Muscle layer of duodenum (tissue), 2 donors: ENCODE results near the gene MYL4.
A peak's percentile ranks its signal among the peaks of the same experiment; 100 is the strongest.
"Not testable (repeated sequence)": the region's sequence is repeated elsewhere in the genome, so short reads cannot be mapped to it uniquely, and the experiment has no call there.

Source experiments
- H3K27ac ChIP-seq: one replicate; pipeline ENCODE4 v1.7.0; 2013; ENCODE audit warnings: mild to moderate bottlenecking, low read length
- H3K27me3 ChIP-seq: one replicate; pipeline ENCODE4 v1.7.0; 2013; ENCODE audit warnings: low read depth, mild to moderate bottlenecking, control low read depth, low read length
- H3K36me3 ChIP-seq, 2 donors: one replicate each; pipeline ENCODE4 v1.7.0; 2013; ENCODE audit warnings: low read length in 2 of 2, control low read depth in 1 of 2, mild to moderate bottlenecking in 1 of 2; ENCODE audit not compliant: insufficient read depth in 2 of 2, control insufficient read depth in 1 of 2
- H3K4me1 ChIP-seq, 2 donors: one replicate each; pipeline ENCODE4 v1.7.0; 2013; ENCODE audit warnings: low read length in 2 of 2, mild to moderate bottlenecking in 2 of 2, control low read depth in 1 of 2, moderate library complexity in 1 of 2; ENCODE audit not compliant: insufficient read depth in 2 of 2, control insufficient read depth in 1 of 2
- H3K4me3 ChIP-seq, 2 donors: one replicate each; pipeline ENCODE4 v1.7.0; 2013; ENCODE audit warnings: low read length in 2 of 2, low read depth in 1 of 2, mild to moderate bottlenecking in 1 of 2
- H3K9me3 ChIP-seq, 2 donors: one replicate each; pipeline ENCODE4 v1.7.0; 2013; ENCODE audit warnings: low read length in 2 of 2, control low read depth in 1 of 2, mild to moderate bottlenecking in 1 of 2; ENCODE audit not compliant: control insufficient read depth in 1 of 2
- donor health status: healthy.

The MYL4 gene

GRCh38 chr17:47179141-47179540, 30.0 kb upstream of the MYL4 start:
- H3K27ac ChIP-seq = no peak overlapping the region

GRCh38 chr17:47180337-47180736, 28.8 kb upstream of the MYL4 start:
- Histone ChIP-seq H3K27ac (no peak overlapping the region), H3K27me3 (no peaks in the 10 kb centered on the region), H3K4me1 (peaks cover 0 to 30% of the 10 kb centered on the region in 2 donors), H3K36me3 (peaks cover 6 to 7% of the 10 kb centered on the region in 2 donors), H3K4me3 (no peak overlapping the region), H3K9me3 (no peaks in the 10 kb centered on the region)

More at GRCh38 chr17:47179141-47179540, 30.0 kb upstream of the MYL4 start:
- peaks cover 0 to 24% of the 10 kb centered on the region in 2 donors for H3K4me1 ChIP-seq
- H3K4me3 ChIP-seq = no peak overlapping the region
- H3K36me3 ChIP-seq = peaks cover 12 to 13% of the 10 kb centered on the region in 2 donors
- H3K27me3 ChIP-seq = no peaks in the 10 kb centered on the region
- H3K9me3 ChIP-seq = no peaks in the 10 kb centered on the region

GRCh38 chr17:47180988-47181387, 28.2 kb upstream of the MYL4 start:
- not testable (repeated sequence) for H3K27ac ChIP-seq, H3K9me3 ChIP-seq, H3K27me3 ChIP-seq, H3K4me3 ChIP-seq, H3K36me3 ChIP-seq
- peaks cover 0 to 36% of the 10 kb centered on the region in 2 donors for H3K4me1 ChIP-seq

- no peak overlapping the region for H3K27ac ChIP-seq
- H3K27me3 ChIP-seq = no peaks in the 10 kb centered on the region
- H3K36me3 ChIP-seq = peaks cover 7 to 15% of the 10 kb centered on the region in 2 donors
- peaks cover 6 to 52% of the 10 kb centered on the region in 2 donors for H3K4me1 ChIP-seq
- H3K9me3 ChIP-seq = no peaks in the 10 kb centered on the region
- H3K4me3 ChIP-seq = no peak overlapping the region
These were observed 24.5 kb upstream of the MYL4 start for GRCh38 chr17:47184681-47185080.

GRCh38 chr17:47188271-47188875, 20.8 kb upstream of the MYL4 start:
- peak overlapping the region; percentile 81 to 89 for H3K4me3 ChIP-seq
- H3K36me3 ChIP-seq = peaks cover 0 to 9% of the 10 kb centered on the region in 2 donors
- H3K27me3 ChIP-seq = no peaks in the 10 kb centered on the region
- H3K27ac ChIP-seq = peak overlapping the region; percentile 96
- peaks cover 6 to 39% of the 10 kb centered on the region in 2 donors for H3K4me1 ChIP-seq
- H3K9me3 ChIP-seq = no peaks in the 10 kb centered on the region

GRCh38 chr17:47188876-47189731, 20.0 kb upstream of the MYL4 start, which contains the start of gene CDC27:
CDC27 (minus strand) TSS chr17:47189295; CDS start chr17:47189172, 123 bp downstream.
- Histone ChIP-seq H3K36me3 (peaks cover 0 to 9% of the 10 kb centered on the region in 2 donors), H3K4me3 (peak within 1 kb of the TSS; percentile 81 to 89), H3K9me3 (no peaks in the 10 kb centered on the region), H3K4me1 (peaks cover 6 to 32% of the 10 kb centered on the region in 2 donors), H3K27ac (peak within 1 kb of the TSS; percentile 96), H3K27me3 (no peaks in the 10 kb centered on the region)

- Histone ChIP-seq H3K27me3 (no peaks in the 10 kb centered on the region), H3K4me3 (peak overlapping the region; percentile 80 to 81), H3K27ac (peak overlapping the region; percentile 96), H3K36me3 (peaks cover 0 to 9% of the 10 kb centered on the region in 2 donors), H3K4me1 (peaks cover 6 to 26% of the 10 kb centered on the region in 2 donors), H3K9me3 (no peaks in the 10 kb centered on the region)
These were observed 19.4 kb upstream of the MYL4 start for GRCh38 chr17:47189732-47190237.

- H3K27me3 ChIP-seq = no peaks in the 10 kb centered on the region
- no peak overlapping the region for H3K27ac ChIP-seq
- H3K36me3 ChIP-seq = peaks cover 0 to 9% of the 10 kb centered on the region in 2 donors
- H3K4me3 ChIP-seq = no peak overlapping the region
- peaks cover 6 to 25% of the 10 kb centered on the region in 2 donors for H3K4me1 ChIP-seq
- H3K9me3 ChIP-seq = no peaks in the 10 kb centered on the region
These were observed 18.9 kb upstream of the MYL4 start for GRCh38 chr17:47190243-47190642.

- Histone ChIP-seq H3K36me3 (peaks cover 0 to 9% of the 10 kb centered on the region in 2 donors), H3K4me3 (no peak overlapping the region), H3K27me3 (no peaks in the 10 kb centered on the region), H3K27ac (no peak overlapping the region), H3K9me3 (no peaks in the 10 kb centered on the region), H3K4me1 (peaks cover 6 to 22% of the 10 kb centered on the region in 2 donors)
These were observed 18.4 kb upstream of the MYL4 start for GRCh38 chr17:47190770-47191169.

- H3K27ac ChIP-seq = no peak overlapping the region
- no peaks in the 10 kb centered on the region for H3K27me3 ChIP-seq
- no peak overlapping the region for H3K4me3 ChIP-seq
- H3K4me1 ChIP-seq = peaks cover 0 to 5% of the 10 kb centered on the region in 2 donors
- peaks cover 0 to 9% of the 10 kb centered on the region in 2 donors for H3K36me3 ChIP-seq
- H3K9me3 ChIP-seq = no peaks in the 10 kb centered on the region
These were observed 16.6 kb upstream of the MYL4 start for GRCh38 chr17:47192554-47192953.

- H3K9me3 ChIP-seq = no peaks in the 10 kb centered on the region
- H3K36me3 ChIP-seq = peaks cover 0 to under 1% of the 10 kb centered on the region in 2 donors
- H3K27me3 ChIP-seq = no peaks in the 10 kb centered on the region
- no peak overlapping the region for H3K27ac ChIP-seq
- no peak overlapping the region for H3K4me3 ChIP-seq
- peaks cover 0 to 4% of the 10 kb centered on the region in 2 donors for H3K4me1 ChIP-seq
These were observed 15.1 kb upstream of the MYL4 start for GRCh38 chr17:47193931-47194511.
